ENCODE measurements around the gene SNAP47.

The SNAP47 gene

DNA sequence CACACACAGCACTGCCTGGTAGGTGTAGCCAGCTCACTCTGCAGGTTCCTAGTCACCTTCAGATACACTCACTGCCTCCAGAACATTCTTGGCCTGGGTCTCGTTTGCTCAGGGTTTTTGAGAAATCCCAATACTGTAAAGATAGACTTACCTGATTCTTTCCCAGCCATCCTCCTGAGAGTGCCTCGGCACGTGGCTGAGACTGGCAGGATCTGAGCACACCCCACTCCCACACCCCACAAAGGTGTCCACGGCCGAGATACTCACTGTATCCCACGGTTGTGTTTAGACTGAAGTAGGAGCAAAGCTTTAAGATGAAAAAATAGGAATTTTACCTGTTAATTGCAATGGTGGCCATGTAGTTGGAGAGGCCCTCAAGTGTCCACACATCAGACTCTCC is 33.4 kb downstream of the SNAP47 start:
- DNase-seq (ENCODE audit: low read depth, low spot score): no peak

DNA sequence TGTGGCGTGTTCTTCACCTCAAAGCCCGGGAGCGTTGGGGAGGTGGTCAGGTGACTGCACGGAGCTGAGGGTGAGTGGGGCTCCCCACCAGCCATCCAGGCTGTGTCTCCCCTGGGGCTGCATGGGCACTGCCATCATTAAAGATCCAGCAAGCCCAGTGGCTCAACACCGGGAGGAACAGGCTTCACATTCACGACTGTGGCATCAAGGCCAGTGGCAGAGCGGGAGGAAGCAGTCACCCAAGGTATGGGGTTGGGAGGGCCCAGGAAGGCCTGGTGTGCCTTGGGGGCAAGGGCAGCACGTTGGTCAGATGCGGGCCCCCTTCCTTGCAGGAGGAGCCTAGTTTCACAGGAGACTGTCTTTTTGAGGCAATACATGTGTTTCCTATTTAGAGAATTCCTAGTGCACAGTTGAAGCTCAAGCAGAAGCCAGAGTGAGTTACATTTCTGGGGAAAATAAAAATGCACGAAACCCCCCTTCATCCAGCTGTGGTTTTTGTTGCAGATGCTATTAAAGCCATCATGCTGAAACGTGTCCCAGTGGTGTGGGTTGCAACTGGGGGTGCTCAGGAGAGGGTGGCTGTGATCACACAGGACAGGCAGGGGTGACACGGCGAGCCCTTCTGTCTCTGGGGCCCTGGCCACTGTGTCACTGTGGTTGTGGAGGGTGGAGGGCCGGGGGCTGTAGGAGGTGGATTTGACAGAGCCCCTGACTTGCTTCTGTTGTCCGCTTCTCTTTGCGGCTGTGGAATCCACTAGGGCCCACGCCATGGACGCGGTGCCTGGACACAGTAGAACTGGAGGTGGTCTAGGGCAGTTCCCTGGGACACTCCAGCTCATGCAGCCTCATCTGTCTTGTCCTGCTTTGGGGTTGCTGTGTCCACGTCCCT is 34.1 kb downstream of the SNAP47 start:
- DNase-seq (ENCODE audit: low read depth, low spot score): no peak

DNA sequence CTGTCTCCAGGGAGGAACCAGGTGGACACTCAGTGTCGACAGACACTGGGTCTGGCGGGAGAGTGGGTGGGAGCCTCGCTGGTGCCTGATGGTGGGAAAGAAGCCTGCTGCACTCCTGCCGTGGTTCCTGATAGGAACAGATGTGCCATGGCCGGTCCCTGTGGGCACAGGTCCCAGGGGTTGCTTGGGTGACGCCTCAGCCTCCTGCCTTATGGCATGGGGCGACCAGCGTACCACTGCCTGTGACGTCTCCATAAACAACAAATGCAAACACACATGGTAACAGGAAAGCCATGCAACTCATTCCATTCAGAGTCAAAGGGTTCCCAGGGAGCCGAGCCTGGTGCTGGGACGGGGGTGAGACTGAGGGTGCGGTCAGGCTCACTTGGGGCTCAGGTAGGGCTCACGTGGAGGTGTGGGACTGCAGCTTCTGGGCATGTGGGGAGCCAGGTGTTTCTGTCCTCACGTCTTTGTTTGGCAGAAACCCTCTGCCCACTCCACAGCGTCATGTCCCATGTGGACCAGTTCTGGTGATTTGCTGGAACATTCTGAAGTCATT is 34.8 kb downstream of the SNAP47 start:
- DNase-seq (ENCODE audit: low read depth, low spot score): no peak

- DNase-seq (ENCODE audit: low read depth, low spot score): no peak
Measured at GRCh38 chr1:227770812-227771211, 35.6 kb downstream of the SNAP47 start.

DNA sequence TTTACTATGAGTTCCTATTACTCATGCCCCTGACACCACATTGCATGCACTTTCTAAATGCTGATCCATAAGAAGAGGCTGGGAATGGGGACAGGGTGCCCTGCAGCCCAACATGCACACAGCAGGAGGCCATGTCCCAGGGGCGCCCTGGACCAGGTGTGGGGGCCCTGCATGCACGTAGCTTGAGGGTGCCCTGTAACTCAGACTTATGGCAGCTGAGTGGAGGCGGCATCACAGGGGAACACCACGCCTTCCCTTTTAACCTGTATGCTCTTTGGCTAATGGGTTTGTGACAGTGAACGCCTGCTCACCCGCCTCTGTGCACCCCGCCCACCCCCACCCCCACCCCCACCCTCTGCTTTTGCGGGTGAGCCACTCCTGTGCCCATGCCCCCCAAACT is 36.1 kb downstream of the SNAP47 start:
- DNase-seq (ENCODE audit: low read depth, low spot score): no peak

GRCh38 chr1:227771771-227772170 is 36.5 kb downstream of the SNAP47 start:
- no peak for DNase-seq (ENCODE audit: low read depth, low spot score)

DNA sequence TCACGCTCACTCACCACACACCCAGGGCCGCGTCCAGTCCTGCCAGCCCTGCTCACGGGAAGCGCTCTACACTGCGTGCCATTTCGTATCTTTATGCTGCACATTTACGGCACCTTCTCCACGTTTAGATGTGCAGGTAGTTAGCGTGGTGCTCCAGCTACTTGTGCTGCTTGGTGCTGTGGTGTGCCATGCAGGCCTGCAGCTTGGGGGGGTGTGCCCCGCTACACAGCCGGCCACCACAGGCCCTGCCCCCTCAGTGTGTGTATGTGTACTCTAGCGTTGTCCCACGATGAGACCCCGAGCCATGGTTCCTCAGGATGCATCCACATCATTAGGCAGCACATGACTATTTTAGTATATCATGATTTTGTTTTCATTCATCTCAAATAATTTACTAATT is 38.3 kb downstream of the SNAP47 start:
- no peak for DNase-seq (ENCODE audit: low read depth, low spot score)

DNA sequence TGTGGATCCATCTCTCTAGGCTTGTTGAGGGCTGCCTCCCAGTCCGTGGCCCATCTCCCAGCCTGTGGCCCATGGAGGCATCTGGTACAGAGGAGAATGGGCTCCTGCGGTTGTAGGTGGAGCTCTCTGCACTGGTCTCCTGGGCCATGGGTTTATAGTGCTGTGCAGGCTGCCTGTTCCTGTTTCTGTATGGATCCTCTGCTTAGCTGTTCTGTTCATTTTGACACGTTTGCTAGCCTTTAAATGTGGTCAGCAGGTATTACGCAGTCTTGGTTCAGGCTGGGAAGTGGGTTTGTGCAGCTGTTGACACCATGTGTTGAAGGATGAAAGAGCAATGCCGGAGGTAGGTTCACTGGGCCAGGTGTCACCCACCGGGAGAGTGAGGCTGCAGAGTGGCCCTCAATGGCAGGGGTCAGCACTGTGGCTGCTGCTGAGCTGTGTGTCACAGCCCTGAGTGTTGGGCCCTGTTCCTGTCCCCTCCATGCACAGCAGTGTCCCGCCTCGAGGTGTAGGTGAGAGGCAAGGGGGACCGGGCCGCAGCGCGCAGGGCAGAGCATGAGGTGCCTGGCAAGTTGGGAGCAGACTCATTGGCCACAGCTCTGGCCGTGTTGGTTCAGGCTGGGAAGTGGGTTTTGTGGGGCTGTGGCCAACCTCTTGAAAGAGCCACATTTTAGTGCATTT is 39.0 kb downstream of the SNAP47 start:
- DNase-seq (ENCODE audit: low read depth, low spot score): no peak

- DNase-seq (ENCODE audit: low read depth, low spot score): no peak
Measured at GRCh38 chr1:227774821-227775661, 39.8 kb downstream of the SNAP47 start.

GRCh38 chr1:227775841-227776240 is 40.6 kb downstream of the SNAP47 start:
- no peak for DNase-seq (ENCODE audit: low read depth, low spot score)

GRCh38 chr1:227776331-227776771 is 41.1 kb downstream of the SNAP47 start:
- no peak for DNase-seq (ENCODE audit: low read depth, low spot score)

DNA sequence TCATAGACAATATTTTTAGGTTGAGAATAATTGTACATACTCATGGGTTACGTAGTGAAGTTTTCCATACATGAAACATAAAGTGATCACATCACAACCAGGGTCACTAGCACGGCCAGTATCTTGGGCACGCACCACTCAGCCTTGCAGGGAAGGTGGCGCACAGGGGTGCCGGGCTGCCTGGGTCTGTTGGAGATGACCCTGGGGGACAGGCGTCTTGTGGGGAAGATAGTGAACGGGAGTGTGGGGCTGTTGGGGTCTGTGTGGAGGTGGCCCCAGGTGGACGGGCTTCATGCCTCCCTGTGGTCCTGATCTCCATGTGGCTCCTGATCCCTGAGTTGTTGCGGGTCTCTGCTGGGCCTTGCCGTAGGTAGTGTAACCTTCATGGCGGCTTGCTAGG is 41.9 kb downstream of the SNAP47 start:
- DNase-seq (ENCODE audit: low read depth, low spot score): no peak

DNA sequence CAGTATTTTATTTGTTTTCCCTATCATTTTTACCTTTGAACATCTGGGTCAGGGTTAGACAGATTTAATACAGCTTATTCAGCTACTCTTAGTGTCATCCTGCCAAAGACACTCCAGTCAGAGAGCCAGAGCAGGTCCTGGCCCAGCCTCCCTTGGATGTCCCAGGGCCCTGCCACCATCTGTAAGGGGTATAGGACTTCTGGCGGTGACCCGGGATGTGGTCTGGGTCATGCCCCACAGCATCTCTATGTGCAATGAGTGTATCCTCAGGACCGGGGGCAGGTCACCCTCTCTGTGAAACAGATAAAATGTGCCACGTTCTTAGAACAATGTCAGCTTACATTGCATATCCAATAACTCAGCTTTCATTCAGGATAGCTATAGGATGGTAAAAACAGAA is 42.4 kb downstream of the SNAP47 start:
- DNase-seq (ENCODE audit: low read depth, low spot score): no peak

- no peak for DNase-seq (ENCODE audit: low read depth, low spot score)
Measured at GRCh38 chr1:227778401-227778947, 43.2 kb downstream of the SNAP47 start.

DNA sequence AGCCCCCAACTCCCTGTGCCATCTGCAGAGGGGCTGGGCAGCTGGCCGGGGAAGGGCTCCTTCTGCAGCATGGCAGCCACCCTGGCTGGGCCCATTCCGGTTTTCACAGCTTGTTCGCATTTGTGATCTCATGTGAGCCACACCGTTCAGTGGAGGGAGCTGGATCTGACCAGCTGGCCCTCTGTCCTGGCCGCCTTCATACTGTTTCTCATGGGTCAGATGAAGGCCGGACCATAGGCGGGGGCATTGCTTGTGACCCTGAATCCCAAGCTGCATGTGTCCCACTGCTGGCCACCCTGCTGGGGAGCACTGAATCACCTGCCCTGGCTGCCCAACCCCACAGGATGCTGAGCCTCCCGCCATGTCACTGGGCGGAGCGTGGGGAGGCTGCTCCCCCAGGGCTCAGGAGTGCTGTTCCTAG is 43.8 kb downstream of the SNAP47 start:
- DNase-seq (ENCODE audit: low read depth, low spot score): no peak

GRCh38 chr1:227779685-227780084 is 44.5 kb downstream of the SNAP47 start:
- DNase-seq (ENCODE audit: low read depth, low spot score): no peak

GRCh38 chr1:227780101-227781044 is 45.1 kb downstream of the SNAP47 start:
- DNase-seq (ENCODE audit: low read depth, low spot score): no peak

DNA sequence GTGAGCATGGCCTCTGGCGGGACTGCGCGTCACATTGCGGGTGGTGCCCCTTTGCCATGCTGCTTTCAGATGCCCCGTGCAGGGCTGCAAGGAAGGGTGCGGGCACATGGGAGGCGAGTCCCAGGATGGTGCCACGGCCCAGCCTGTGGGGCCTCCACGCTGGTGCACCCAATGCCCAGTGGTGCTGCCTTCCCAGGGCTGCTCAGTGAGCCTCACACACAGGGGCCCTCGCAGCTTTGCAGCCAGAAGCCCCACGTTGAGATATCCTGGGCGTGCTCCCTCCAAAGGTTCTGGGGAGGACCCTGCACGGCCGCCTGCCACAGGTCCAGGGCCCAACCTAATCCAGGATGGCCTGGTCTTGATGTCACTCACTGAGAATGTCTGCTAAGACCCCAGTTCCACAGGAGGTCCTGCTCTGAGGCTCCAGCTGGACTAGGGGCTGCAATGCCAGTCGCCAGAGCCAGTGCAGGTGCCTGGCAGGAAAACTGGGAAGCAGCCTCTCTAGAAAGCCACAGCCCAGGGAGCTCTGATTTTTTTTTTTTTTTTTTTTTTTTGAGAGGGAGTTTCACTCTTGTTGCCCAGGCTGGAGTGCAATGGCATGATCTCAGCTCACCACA is 46.2 kb downstream of the SNAP47 start:
- DNase-seq (ENCODE audit: low read depth, low spot score): no peak

- no peak for DNase-seq (ENCODE audit: low read depth, low spot score)
Measured at GRCh38 chr1:227782226-227782625, 47.0 kb downstream of the SNAP47 start.

Measured in activated CD4-positive, CD25-positive, alpha-beta regulatory T cell treated with anti-CD3 and anti-CD28 coated beads, Interleukin-2, amount 50 U/mL, for 16 hours (primary cell).